Brain microvascular endothelial cell (primary cell): Measurements from ENCODE around the gene ASS1.

Experiments used
- DNase-seq: peaks from one replicate; pipeline ENCODE4 v3.0.0-alpha.2; 2020
- H3K27ac ChIP-seq: fragments of 250-450 bp; sonication (Bioruptor Pico); 2 replicates; pipeline ENCODE4 v1.5.1; 2020; ENCODE audit warnings: mild to moderate bottlenecking, moderate library complexity
- H3K27me3 ChIP-seq: fragments of 250-450 bp; sonication (Bioruptor Pico); replicated peaks from 2 replicates; pipeline ENCODE4 v1.5.1; 2020; ENCODE audit warnings: mild to moderate bottlenecking
- H3K36me3 ChIP-seq: fragments of 250-450 bp; sonication (Bioruptor Pico); replicated peaks from 2 replicates; pipeline ENCODE4 v1.5.1; 2020; ENCODE audit warnings: mild to moderate bottlenecking
- H3K4me3 ChIP-seq: 2 replicates; pipeline ENCODE4 v1.5.1; 2011; ENCODE audit warnings: low read depth, mild to moderate bottlenecking, control low read depth, low read length, moderate library complexity
- in situ Hi-C: cut with HindIII; loops from 2 replicates; pipeline ENCODE4 v1.10.0; 2017; ENCODE audit warnings: low sequenced_read_pairs, low pct_ligation_motif_present
- TF ChIP-seq, protein P1 (sequence below): IDR thresholded peaks from 2 replicates; pipeline ENCODE4 v1.5.1; 2011; ENCODE audit warnings: low read depth, mild to moderate bottlenecking, moderate library complexity, low read length, control low read depth, inconsistent platforms; ENCODE audit errors: missing control alignments

The ASS1 gene

DNA sequence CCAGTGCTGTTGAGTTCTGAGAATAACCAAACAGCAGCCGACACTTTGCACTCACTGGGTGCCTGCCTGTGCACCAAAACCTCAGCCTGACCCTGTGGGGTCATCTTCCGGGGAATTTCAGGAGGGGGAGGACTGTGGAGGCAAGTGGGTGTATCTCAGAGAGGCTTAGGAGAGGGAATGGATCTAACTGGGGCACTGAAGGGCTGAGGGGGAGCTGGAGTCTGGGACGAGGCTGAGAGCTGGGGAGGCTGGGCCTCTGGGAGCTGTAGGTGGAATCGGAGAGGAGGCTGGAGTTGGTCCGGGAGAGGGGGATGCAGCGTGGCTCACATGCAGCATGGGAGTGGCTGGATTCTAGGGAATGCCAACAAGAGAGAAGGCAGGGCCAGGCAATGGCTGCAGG lies 14.9 kb upstream of the ASS1 start:
- H3K27ac ChIP-seq: no peak overlapping the region
- TF ChIP-seq, protein P1, sequence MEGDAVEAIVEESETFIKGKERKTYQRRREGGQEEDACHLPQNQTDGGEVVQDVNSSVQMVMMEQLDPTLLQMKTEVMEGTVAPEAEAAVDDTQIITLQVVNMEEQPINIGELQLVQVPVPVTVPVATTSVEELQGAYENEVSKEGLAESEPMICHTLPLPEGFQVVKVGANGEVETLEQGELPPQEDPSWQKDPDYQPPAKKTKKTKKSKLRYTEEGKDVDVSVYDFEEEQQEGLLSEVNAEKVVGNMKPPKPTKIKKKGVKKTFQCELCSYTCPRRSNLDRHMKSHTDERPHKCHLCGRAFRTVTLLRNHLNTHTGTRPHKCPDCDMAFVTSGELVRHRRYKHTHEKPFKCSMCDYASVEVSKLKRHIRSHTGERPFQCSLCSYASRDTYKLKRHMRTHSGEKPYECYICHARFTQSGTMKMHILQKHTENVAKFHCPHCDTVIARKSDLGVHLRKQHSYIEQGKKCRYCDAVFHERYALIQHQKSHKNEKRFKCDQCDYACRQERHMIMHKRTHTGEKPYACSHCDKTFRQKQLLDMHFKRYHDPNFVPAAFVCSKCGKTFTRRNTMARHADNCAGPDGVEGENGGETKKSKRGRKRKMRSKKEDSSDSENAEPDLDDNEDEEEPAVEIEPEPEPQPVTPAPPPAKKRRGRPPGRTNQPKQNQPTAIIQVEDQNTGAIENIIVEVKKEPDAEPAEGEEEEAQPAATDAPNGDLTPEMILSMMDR: no peak
- H3K27me3 ChIP-seq: no peaks in the 10 kb centered on the region
- no peak for DNase-seq
- in situ Hi-C loops: no loop called here
- H3K4me3 ChIP-seq: no peak overlapping the region
- H3K36me3 ChIP-seq: no peaks in the 10 kb centered on the region

DNA sequence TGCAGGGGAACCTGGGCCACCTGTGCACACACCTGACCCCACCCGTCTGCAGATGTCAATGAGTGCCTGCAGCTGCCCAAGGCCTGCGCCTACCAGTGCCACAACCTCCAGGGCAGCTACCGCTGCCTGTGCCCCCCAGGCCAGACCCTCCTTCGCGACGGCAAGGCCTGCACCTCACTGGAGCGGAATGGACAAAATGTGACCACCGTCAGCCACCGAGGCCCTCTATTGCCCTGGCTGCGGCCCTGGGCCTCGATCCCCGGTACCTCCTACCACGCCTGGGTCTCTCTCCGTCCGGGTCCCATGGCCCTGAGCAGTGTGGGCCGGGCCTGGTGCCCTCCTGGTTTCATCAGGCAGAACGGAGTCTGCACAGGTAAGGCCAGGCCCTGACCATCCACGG lies 14.5 kb upstream of the ASS1 start:
- H3K27ac ChIP-seq: no peak overlapping the region
- H3K27me3 ChIP-seq: no peaks in the 10 kb centered on the region
- DNase-seq: no peak
- TF ChIP-seq, protein P1: no peak
- no peaks in the 10 kb centered on the region for H3K36me3 ChIP-seq
- in situ Hi-C loops: no loop called here
- H3K4me3 ChIP-seq: no peak overlapping the region

DNA sequence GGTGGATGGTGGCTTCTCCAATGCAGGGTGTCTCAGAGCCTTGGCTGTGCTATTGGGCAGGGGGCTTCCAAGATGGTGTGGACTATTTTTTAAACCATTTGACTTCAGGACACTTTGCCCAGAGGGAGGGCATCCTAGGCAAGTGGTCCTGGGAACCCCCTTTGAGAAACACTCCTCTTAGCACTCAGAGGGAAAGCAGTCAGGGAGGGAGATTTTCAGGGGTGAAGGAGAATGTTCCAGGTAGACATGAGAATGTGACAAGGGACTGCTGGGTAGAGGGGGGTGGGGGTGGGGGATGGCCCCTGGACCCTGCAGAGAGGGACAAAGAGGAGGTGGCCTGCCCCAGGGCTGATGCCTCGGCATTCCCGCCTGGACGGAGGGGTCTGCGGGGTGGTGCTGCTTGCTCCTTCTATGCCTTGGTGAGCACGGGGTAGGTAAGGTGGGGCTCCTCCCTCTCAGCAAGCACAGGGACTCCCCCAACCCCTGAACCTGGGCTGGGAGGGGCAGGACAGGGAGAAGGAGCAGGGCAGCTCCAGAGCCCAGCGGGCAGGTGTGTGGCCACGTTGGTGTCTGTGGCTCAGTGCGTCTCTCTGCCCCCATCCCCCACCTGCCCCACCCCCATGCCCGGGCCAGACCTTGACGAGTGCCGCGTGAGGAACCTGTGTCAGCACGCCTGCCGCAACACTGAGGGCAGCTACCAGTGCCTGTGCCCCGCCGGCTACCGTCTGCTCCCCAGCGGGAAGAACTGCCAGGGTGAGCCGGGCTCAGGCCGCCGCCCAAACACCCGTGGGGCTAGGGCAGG lies 13.8 kb upstream of the ASS1 start:
- H3K27me3 ChIP-seq: no peaks in the 10 kb centered on the region
- in situ Hi-C loops: no loop called here

DNA sequence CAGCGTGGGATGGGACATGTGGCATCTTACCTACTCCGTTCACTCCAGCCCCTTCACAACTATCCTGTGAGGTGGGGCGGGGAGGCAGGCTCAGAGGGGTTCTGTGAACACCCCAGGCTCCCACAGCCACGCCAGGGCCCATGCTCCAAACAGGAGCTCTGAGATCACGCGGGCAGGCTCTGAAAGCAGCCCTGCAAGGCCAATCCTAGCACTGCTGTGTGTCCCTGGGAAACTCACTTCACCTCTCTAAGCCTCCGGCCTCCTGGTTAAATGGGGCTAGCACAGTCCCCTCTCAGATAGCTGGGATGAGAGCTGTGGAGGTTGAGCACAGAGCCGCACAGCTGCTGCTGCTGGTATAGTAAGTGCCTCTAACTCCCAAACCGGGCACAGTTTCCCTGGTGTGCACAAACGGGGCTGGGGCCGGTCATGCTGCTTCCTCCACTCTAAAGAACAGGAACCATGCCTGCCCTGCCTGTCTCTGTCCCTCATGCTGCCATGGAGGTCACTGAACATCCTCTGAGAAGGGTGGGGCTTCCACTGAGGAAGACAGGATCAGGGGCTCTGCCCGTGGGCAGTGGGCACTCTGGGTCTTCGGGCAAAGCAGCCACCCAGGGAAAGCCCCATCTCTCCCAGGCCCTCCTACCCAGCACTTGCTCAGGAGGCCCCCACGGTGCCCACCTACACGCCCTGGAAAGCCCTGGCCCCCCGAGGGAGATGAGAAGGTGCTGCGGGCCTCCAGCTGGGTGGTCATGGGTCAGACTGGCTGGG lies 13.0 kb upstream of the ASS1 start:
- no peaks in the 10 kb centered on the region for H3K27me3 ChIP-seq
- no peaks in the 10 kb centered on the region for H3K36me3 ChIP-seq
- no peak for DNase-seq
- in situ Hi-C loops: no loop called here
- TF ChIP-seq, protein P1: no peak
- H3K4me3 ChIP-seq: no peak overlapping the region
- no peak overlapping the region for H3K27ac ChIP-seq

More for the DNA sequence above, 13.8 kb upstream of the ASS1 start:
- no peak for DNase-seq
- H3K36me3 ChIP-seq: no peaks in the 10 kb centered on the region
- no peak overlapping the region for H3K4me3 ChIP-seq
- H3K27ac ChIP-seq: no peak overlapping the region
- TF ChIP-seq, protein P1: no peak

DNA sequence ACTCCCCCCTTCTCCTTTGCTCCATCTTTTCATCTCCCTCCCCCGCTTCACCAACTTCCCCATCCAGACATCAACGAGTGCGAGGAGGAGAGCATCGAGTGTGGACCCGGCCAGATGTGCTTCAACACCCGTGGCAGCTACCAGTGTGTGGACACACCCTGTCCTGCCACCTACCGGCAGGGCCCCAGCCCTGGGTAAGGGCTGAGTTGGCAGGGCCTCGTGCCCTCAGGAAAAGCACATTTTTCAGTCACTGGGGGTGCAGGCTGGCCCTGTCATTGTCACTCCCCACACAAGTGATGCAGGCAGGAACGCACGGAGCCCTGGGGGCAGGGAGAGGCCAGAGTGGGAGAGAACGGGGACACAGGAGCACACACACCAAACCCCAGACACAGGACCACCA lies 12.4 kb upstream of the ASS1 start:
- H3K4me3 ChIP-seq: no peak overlapping the region
- H3K27ac ChIP-seq: no peak overlapping the region
- no peaks in the 10 kb centered on the region for H3K27me3 ChIP-seq
- TF ChIP-seq, protein P1: no peak
- no peak for DNase-seq
- no peaks in the 10 kb centered on the region for H3K36me3 ChIP-seq
- in situ Hi-C loops: no loop called here
